Esophagus muscularis mucosa (tissue), 4 donors: ENCODE results near the gene GTF3C5. TPM values are rescaled to one million over a fixed set of nuclear protein-coding genes. Genes with fewer than 3 reads are reported as not detected.

Source experiments
- DNase-seq: peaks from one replicate; pipeline ENCODE4 v3.0.0-alpha.2; 2017; ENCODE audit errors: extremely low spot score
- H3K27ac ChIP-seq, 4 donors: fragments of 200-600 bp; sonication (generic); replicated peaks in 1 of 4; 1 replicate in 3 of 4; 2 replicates in 1 of 4; pipeline ENCODE4 v1.5.1; 2016 to 2019; ENCODE audit warnings: mild to moderate bottlenecking in 1 of 4
- H3K27me3 ChIP-seq, 4 donors: fragments of 200-600 bp; sonication (generic); one replicate each; pipeline versions ENCODE4 v1.5.1 to v1.6.0; 2016 to 2019
- H3K36me3 ChIP-seq, 4 donors: fragments of 200-600 bp; sonication (generic); one replicate each; pipeline ENCODE4 v1.5.1; 2016 to 2019
- H3K4me1 ChIP-seq, 4 donors: fragments of 200-600 bp; sonication (generic); one replicate each; pipeline ENCODE4 v1.5.1; 2016 to 2019
- H3K4me3 ChIP-seq, 4 donors: fragments of 200-600 bp; sonication (generic); 1 replicate in 2 of 4; 2 replicates in 2 of 4; pipeline ENCODE4 v1.5.1; 2016 to 2019; ENCODE audit warnings: mild to moderate bottlenecking in 4 of 4, moderate library complexity in 1 of 4
- H3K9me3 ChIP-seq, 4 donors: fragments of 200-600 bp; sonication (generic); 1 replicate in 3 of 4; 2 replicates in 1 of 4; pipeline ENCODE4 v1.5.1; 2016 to 2019
- EP300 ChIP-seq: sonication (generic); formaldehyde crosslinking; IDR thresholded peaks from one replicate; pipeline ENCODE4 v1.6.1; 2017; ENCODE audit warnings: antibody characterized with exemption
- POLR2A ChIP-seq: fragments of 450-650 bp; IDR thresholded peaks from one replicate; pipeline ENCODE4 v1.6.1; 2017; ENCODE audit warnings: antibody characterized with exemption, moderate library complexity, mild to moderate bottlenecking, low read depth
- POLR2AphosphoS5 ChIP-seq, 2 donors: sonication (generic); formaldehyde crosslinking; IDR thresholded peaks; one replicate each; pipeline ENCODE4 v1.6.1; 2017; ENCODE audit warnings: antibody characterized with exemption in 2 of 2
- WGBS: methylation state at CpG from one replicate; pipeline ENCODE4 v1.1.5; 2018; 5-methylcytosine and 5-hydroxymethylcytosine counted together
- intact Hi-C: fragments of 100-400 bp; cut with DNase I; formaldehyde crosslinking; loops from one replicate; pipeline ENCODE4 v1.15.1; 2023
- small RNA-seq, 3 donors: library from RNA; depleted of rRNA; stranded (forward); fragments of <200 nt; gene quantifications; one replicate each; pipeline ENCODE3, GENCODE V24; 2016
- total RNA-seq, 4 donors: library from RNA; depleted of rRNA; stranded (reverse); fragments of >200 nt; gene quantifications; one replicate each; pipeline versions ENCODE4 v1.1.0 to v1.2.1, GENCODE V29; 2016
- TF ChIP-seq, protein P1 (sequence below), 3 experiments: fragments of 200-600 bp in 2 of 3; fragments of 450-650 bp in 1 of 3; sonication (generic) in 2 of 3; IDR thresholded peaks; one replicate each; pipeline ENCODE4 v1.5.1; 2017 to 2019; ENCODE audit warnings: antibody characterized with exemption in 3 of 3, mild to moderate bottlenecking in 2 of 3, moderate library complexity in 1 of 3

GTF3C5 gene
- total RNA-seq, 4 donors from 2014 or later, result 38.9 to 58.1 (median 42.4) TPM

DNA sequence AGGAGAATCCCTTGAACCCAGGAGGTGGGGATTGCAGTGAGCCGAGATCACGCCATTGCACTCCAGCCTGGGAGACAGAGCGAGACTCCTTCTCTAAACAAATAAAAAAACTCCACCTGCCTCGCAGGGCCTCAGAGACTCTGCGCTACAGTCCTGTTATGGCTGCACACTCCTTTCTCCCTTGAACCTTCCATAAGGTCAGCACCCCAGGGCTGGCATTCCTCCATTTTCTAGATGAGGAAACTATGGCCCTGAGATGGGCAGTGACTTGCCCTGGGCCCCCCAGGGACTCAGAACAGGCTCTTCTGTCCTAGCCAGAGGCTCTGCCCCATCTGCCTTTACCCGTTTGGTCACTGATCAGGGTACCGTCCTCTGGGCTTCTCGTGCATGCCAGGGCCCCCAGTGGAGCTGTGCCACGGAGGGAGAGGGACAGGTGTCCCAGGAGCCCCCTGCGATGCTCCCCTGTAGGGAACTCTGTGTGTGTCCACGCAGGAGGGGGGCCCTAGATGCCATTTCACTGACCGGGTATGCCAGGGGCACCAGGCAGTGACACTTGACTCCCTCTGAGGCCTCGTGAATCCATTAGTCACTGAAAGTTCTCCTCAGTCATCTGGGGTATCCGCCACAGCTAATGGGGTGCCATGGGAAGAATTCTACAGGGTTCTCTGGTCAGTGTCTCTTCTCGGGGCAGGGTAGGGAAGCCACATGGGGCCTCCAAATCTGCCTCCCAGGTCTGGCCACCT lies 74.1 kb downstream of the GTF3C5 start:
- TF ChIP-seq EP300, result no peak
- TF ChIP-seq, protein P1, sequence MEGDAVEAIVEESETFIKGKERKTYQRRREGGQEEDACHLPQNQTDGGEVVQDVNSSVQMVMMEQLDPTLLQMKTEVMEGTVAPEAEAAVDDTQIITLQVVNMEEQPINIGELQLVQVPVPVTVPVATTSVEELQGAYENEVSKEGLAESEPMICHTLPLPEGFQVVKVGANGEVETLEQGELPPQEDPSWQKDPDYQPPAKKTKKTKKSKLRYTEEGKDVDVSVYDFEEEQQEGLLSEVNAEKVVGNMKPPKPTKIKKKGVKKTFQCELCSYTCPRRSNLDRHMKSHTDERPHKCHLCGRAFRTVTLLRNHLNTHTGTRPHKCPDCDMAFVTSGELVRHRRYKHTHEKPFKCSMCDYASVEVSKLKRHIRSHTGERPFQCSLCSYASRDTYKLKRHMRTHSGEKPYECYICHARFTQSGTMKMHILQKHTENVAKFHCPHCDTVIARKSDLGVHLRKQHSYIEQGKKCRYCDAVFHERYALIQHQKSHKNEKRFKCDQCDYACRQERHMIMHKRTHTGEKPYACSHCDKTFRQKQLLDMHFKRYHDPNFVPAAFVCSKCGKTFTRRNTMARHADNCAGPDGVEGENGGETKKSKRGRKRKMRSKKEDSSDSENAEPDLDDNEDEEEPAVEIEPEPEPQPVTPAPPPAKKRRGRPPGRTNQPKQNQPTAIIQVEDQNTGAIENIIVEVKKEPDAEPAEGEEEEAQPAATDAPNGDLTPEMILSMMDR (IDR thresholded peaks at IDR 0.05), result no peak
- TF ChIP-seq POLR2A, result no peak
- no peak for TF ChIP-seq POLR2AphosphoS5 (IDR thresholded peaks at IDR 0.05)
- no peak overlapping the region for H3K4me3 ChIP-seq
- no peaks in the 10 kb centered on the region for H3K9me3 ChIP-seq
- H3K27ac ChIP-seq, result no peak overlapping the region
- H3K27me3 ChIP-seq, result no peaks in the 10 kb centered on the region
- no peak for DNase-seq
- 85% methylated on average over 12 of the region's 15 CpGs for WGBS
- peaks cover 0 to 5% (median 2%) of the 10 kb centered on the region in 4 donors for H3K4me1 ChIP-seq
- H3K36me3 ChIP-seq, result peaks cover 79 to 100% (median 97%) of the 10 kb centered on the region in 4 donors
- intact Hi-C loops, result loop anchor here (10.0 kb wide), 1 partner anchor 230 kb away; the partner anchor contains the start of gene SURF6

DNA sequence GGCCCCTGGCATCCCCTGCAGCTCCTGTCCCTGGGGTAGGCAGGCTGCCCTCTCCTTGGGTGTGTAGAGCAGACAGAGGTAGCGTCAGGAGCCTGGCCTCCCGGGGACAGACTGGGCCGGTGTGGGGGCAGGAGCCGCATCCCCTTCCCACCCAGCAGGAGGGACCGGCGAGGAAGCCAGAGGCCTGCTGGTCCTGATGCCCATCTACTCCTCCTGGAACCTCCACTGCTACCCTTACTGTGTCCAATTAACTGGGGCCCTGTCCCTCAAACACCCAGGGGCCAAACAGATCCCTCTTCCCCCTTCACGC lies 74.6 kb downstream of the GTF3C5 start:
- Histone ChIP-seq H3K9me3 (no peaks in the 10 kb centered on the region), H3K4me1 (peaks cover 0 to 5% (median 2%) of the 10 kb centered on the region in 4 donors), H3K4me3 (no peak overlapping the region), H3K27ac (no peak overlapping the region), H3K36me3 (peaks cover 77 to 100% (median 97%) of the 10 kb centered on the region in 4 donors), H3K27me3 (no peaks in the 10 kb centered on the region)
- DNase-seq, result no peak
- TF ChIP-seq EP300 (no peak), POLR2A (no peak), POLR2AphosphoS5 (IDR thresholded peaks at IDR 0.05) (no peak)
- TF ChIP-seq, protein P1 (IDR thresholded peaks at IDR 0.05), result no peak
- 79% methylated on average over 6 of the region's 7 CpGs for WGBS
- intact Hi-C loops, result loop anchor here (10.0 kb wide), 1 partner anchor 229 kb away; the partner anchor contains the start of gene SURF6

DNA sequence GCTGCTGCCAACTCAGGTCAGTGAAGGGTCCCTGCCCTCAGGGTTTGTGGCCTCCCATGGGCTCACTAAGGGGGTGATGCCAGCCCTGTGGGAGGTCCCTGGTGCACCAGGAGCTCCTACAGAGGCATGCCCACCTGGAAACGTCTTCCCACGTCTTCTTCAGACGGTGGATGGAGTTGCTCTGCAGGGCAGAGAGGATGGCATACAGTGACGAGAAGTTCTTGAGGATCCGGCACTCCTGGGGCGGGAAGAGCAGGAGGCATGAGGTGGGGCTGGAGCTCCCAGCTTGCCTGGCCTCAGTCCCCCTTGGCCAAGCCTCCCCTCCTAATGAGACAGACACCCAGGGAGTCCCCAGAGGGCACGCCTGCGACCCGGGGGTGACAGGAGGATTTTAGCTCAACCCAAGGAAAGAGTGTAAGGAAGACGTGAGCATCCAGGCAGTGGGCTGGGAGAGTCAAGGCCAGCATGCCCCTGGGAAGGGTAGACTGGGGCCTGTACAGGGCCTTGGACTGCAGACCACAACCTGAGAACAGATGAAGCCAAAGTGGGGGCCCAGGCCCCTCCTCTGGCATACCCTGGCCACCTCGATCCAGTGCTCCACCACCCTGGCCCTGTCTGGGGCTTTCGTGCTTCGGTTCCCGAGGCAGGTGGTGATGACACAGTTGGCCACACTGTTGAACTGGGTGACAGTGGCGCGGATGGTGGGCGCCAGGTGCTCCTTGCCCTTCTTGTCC lies 75.9 kb downstream of the GTF3C5 start:
- H3K36me3 ChIP-seq, result peaks cover 66 to 100% (median 96%) of the 10 kb centered on the region in 4 donors
- intact Hi-C loops, result loop anchor here (10.0 kb wide), 1 partner anchor 228 kb away; the partner anchor contains the start of gene SURF6

DNA sequence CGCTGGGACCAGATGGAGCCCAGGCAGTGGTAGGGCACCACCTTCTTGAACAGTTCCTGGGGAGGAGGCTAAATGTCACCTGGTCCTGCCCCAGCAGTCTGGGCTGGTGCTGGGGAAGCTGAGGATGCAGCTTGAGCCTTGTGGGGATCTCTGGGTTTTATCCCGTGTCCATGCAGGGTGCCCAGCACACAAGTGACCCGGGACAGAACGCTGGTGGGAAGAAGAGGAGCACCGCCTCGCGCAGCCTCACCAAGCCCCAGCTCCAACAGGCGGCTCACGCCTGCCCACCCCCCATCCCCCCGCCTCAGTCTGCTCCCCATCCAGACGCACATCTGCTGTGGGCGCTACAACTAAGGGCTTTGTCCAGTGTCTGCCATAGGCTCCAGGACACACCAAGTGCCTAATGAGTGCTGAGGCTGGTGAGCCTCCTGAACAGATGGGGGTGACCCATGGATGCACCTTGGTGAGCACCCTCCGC lies 76.5 kb downstream of the GTF3C5 start:
- H3K36me3 ChIP-seq, result peaks cover 60 to 99% (median 94%) of the 10 kb centered on the region in 4 donors
- no peak for DNase-seq

More for the DNA sequence above, 75.9 kb downstream of the GTF3C5 start:
- Histone ChIP-seq H3K27me3 (no peaks in the 10 kb centered on the region), H3K4me3 (no peak overlapping the region), H3K9me3 (no peaks in the 10 kb centered on the region), H3K4me1 (peaks cover 0 to 6% (median 3%) of the 10 kb centered on the region in 4 donors), H3K27ac (no peak overlapping the region)
- DNase-seq, result no peak
- TF ChIP-seq POLR2AphosphoS5 (IDR thresholded peaks at IDR 0.05) (no peak), EP300 (no peak), POLR2A (no peak)
- TF ChIP-seq, protein P1 (IDR thresholded peaks at IDR 0.05), result no peak
- WGBS, result 90% methylated on average over 13 of the region's 17 CpGs

More for the DNA sequence above, 76.5 kb downstream of the GTF3C5 start:
- Histone ChIP-seq H3K4me3 (no peak overlapping the region), H3K27ac (no peak overlapping the region), H3K27me3 (no peaks in the 10 kb centered on the region), H3K4me1 (peaks cover 3 to 13% (median 10%) of the 10 kb centered on the region in 4 donors), H3K9me3 (no peaks in the 10 kb centered on the region)
- intact Hi-C loops, result loop anchor here (10.0 kb wide), 1 partner anchor 228 kb away; the partner anchor contains the start of gene SURF6
- TF ChIP-seq, protein P1 (IDR thresholded peaks at IDR 0.05), result no peak
- TF ChIP-seq EP300 (no peak), POLR2A (no peak), POLR2AphosphoS5 (IDR thresholded peaks at IDR 0.05) (no peak)
- 88% methylated on average over 10 of the region's 13 CpGs for WGBS

Small RNA genes within 50 kb of the gene (small RNA-seq; reads per million reads assigned to genes)
- gene MIR6877, result 0 reads per million in 3 donors

Other genes starting within 250 kb of the GTF3C5 start
- gene AK8, start 152.7 kb upstream of the GTF3C5 start, total RNA-seq, result 1 to 10 TPM in 2 of 4 donors, under 1 TPM in 2; 0.39 to 1.5 (median 0.90) TPM
- gene SPACA9, start 152.1 kb upstream of the GTF3C5 start, total RNA-seq, result 10 to 100 TPM in 1 of 4 donors, 1 to 10 TPM in 3; 3.3 to 10.1 (median 5.5) TPM
- gene TSC1, start 86.4 kb upstream of the GTF3C5 start, total RNA-seq, result 10 to 100 TPM; 25.0 to 36.9 (median 30.6) TPM
- under 1 TPM in 1 of 4 donors, not detected in 3; 0.17 TPM for gene GFI1B, start 52.3 kb upstream of the GTF3C5 start, total RNA-seq
- under 1 TPM; 0.17 to 0.42 (median 0.21) TPM for gene CEL, start 31.0 kb downstream of the GTF3C5 start, total RNA-seq
- 10 to 100 TPM; 48.6 to 67.4 (median 54.8) TPM for gene RALGDS, start 90.2 kb downstream of the GTF3C5 start, total RNA-seq
- gene GBGT1, start 132.9 kb downstream of the GTF3C5 start, total RNA-seq, result 10 to 100 TPM; 15.9 to 19.1 (median 17.5) TPM
- gene OBP2B, start 178.3 kb downstream of the GTF3C5 start, total RNA-seq, result not detected
- 1 to 10 TPM in 2 of 4 donors, under 1 TPM in 2; 0.33 to 3.8 (median 1.2) TPM for gene ABO, start 244.2 kb downstream of the GTF3C5 start, total RNA-seq